ENCODE data around the gene CMC4.

Gene CMC4

GRCh38 chrX:155094468-155095061 lies 23.6 kb upstream of the CMC4 start:
- TF ChIP-seq, protein P1, sequence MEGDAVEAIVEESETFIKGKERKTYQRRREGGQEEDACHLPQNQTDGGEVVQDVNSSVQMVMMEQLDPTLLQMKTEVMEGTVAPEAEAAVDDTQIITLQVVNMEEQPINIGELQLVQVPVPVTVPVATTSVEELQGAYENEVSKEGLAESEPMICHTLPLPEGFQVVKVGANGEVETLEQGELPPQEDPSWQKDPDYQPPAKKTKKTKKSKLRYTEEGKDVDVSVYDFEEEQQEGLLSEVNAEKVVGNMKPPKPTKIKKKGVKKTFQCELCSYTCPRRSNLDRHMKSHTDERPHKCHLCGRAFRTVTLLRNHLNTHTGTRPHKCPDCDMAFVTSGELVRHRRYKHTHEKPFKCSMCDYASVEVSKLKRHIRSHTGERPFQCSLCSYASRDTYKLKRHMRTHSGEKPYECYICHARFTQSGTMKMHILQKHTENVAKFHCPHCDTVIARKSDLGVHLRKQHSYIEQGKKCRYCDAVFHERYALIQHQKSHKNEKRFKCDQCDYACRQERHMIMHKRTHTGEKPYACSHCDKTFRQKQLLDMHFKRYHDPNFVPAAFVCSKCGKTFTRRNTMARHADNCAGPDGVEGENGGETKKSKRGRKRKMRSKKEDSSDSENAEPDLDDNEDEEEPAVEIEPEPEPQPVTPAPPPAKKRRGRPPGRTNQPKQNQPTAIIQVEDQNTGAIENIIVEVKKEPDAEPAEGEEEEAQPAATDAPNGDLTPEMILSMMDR (conservative IDR thresholded peaks at IDR 0.05; ENCODE audit: low read depth, low read length): peak; percentile 62
- DNase-seq (ENCODE audit: low read depth): no peak
- no peak overlapping the region for H3K4me3 ChIP-seq (ENCODE audit: low read length)

GRCh38 chrX:155086961-155087735 lies 16.2 kb upstream of the CMC4 start:
- no peak for DNase-seq (ENCODE audit: low read depth)
- no peak overlapping the region for H3K4me3 ChIP-seq (ENCODE audit: low read length)
- TF ChIP-seq, protein P1 (conservative IDR thresholded peaks at IDR 0.05; ENCODE audit: low read depth, low read length): no peak

- no peak overlapping the region for H3K4me3 ChIP-seq (ENCODE audit: low read length)
- DNase-seq (ENCODE audit: low read depth): no peak
- TF ChIP-seq, protein P1 (conservative IDR thresholded peaks at IDR 0.05; ENCODE audit: low read depth, low read length): peak; percentile 45
Measured at GRCh38 chrX:155086202-155086840, 15.4 kb upstream of the CMC4 start.

GRCh38 chrX:155071694-155072280 lies 851 bp upstream of the CMC4 start:
- TF ChIP-seq, protein P1 (conservative IDR thresholded peaks at IDR 0.05; ENCODE audit: low read depth, low read length): no peak
- peak overlapping the region; percentile 71 for H3K4me3 ChIP-seq (ENCODE audit: low read length)
- DNase-seq (ENCODE audit: low read depth): no peak

DNA sequence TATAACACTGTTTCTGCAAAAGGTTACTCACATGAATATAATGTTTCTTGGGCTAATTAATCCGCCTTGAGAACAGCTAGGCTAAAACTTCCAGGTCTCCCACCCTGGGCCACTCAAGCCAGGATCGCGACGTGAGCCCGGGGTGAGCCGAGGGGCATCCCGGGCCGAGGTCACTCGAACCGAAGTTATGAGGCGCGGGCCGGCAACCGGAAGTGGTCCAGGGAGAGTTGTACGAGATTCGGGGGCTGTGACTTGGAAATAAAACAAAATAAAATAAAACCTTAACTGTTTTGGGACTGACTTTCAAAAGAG lies 317 bp downstream of the CMC4 start:
- peak overlapping the region; percentile 64 for H3K4me3 ChIP-seq (ENCODE audit: low read length)
- TF ChIP-seq, protein P1 (conservative IDR thresholded peaks at IDR 0.05; ENCODE audit: low read depth, low read length): no peak
- no peak for DNase-seq (ENCODE audit: low read depth)

DNA sequence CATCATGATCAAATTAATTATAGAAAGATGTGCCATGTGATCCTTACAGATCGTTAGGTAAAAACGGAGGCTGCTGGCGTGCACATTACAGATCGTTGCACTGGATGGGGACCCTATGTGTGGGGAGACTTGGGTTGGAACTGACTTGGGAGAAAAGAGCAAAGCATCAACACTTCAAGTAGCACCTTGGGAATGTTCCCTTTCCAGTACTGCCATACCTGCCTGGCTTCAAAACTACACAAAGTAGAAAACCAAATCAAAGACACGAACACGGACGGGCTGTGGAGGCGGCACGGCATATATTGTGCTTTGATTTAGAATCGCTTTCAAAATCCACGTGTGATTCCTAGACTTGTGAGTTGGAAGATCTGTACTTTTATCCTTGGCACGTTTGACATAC lies 898 bp downstream of the CMC4 start:
- H3K4me3 ChIP-seq (ENCODE audit: low read length): peak overlapping the region; percentile 64
- no peak for DNase-seq (ENCODE audit: low read depth)
- TF ChIP-seq, protein P1 (conservative IDR thresholded peaks at IDR 0.05; ENCODE audit: low read depth, low read length): no peak
